ENCODE results near the gene UPK1A.

UPK1A gene

GRCh38 chr19:35666251-35666913 lies at the start of gene UPK1A:
Gene UPK1A, plus strand, starts transcription at chr19:35666517. Its CDS starts 296 bp downstream, at chr19:35666813.
- DNase-seq (ENCODE audit: low read depth), result no peak

GRCh38 chr19:35618857-35619256 lies 47.5 kb upstream of the UPK1A start:
- no peak for DNase-seq (ENCODE audit: low read depth)

DNA sequence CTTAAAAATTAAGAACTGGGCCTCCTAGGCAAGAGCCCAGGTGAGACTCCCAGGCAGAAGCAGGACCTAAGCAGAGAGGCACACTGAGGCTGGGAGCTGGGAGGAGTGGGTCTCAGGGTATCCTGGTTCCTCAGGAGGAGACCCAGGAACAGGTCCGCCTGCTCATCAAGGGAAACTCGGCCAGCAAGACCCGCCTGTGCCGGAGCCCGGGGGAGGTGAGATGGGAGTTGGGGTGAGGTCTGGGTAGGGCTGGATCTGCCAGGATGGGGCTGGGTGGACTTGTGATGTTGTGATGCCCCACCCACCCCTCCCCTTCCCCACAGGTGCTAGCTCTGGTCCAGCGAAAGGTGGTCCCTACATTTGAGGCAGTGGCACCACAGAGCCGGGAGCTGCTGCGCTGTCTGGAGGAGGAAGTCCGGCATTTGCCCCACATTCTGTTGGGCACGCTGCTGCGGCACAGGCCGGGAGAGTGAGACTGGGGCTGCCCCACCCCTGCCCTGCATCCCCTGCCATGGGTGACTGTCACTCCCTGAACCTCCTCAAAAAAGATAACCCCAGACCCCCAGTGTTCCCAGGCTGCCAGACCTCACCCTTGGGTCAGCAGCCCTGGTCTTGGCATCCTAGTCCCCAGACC lies 46.9 kb upstream of the UPK1A start:
- no peak for DNase-seq (ENCODE audit: low read depth)

DNA sequence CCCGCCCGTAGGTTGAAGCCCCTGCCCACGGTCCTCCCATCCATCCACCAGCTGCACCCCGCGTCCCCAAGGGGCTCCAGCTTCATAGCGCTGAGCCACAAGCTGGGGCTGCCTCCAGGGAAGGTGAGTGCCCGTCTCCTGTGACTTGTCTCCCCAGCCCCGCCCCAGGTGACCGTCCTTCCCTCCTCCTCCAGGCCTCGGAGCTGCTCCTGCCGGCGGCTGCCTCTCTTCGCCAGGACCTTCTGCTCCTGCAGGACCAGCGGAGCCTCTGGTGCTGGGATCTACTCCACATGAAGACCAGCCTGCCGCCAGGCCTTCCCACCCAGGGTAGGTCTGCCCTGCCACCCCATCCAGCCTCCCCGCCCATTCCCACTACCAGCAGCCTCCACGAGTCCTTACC lies 46.3 kb upstream of the UPK1A start:
- no peak for DNase-seq (ENCODE audit: low read depth)

GRCh38 chr19:35621708-35622107 lies 44.6 kb upstream of the UPK1A start:
- no peak for DNase-seq (ENCODE audit: low read depth)

- DNase-seq (ENCODE audit: low read depth), result no peak
Observed at GRCh38 chr19:35622750-35623149, 43.6 kb upstream of the UPK1A start.

- no peak for DNase-seq (ENCODE audit: low read depth)
Observed at GRCh38 chr19:35623327-35624010, 42.8 kb upstream of the UPK1A start.

- DNase-seq (ENCODE audit: low read depth), result no peak
Observed at GRCh38 chr19:35628264-35628564, 38.1 kb upstream of the UPK1A start.

DNA sequence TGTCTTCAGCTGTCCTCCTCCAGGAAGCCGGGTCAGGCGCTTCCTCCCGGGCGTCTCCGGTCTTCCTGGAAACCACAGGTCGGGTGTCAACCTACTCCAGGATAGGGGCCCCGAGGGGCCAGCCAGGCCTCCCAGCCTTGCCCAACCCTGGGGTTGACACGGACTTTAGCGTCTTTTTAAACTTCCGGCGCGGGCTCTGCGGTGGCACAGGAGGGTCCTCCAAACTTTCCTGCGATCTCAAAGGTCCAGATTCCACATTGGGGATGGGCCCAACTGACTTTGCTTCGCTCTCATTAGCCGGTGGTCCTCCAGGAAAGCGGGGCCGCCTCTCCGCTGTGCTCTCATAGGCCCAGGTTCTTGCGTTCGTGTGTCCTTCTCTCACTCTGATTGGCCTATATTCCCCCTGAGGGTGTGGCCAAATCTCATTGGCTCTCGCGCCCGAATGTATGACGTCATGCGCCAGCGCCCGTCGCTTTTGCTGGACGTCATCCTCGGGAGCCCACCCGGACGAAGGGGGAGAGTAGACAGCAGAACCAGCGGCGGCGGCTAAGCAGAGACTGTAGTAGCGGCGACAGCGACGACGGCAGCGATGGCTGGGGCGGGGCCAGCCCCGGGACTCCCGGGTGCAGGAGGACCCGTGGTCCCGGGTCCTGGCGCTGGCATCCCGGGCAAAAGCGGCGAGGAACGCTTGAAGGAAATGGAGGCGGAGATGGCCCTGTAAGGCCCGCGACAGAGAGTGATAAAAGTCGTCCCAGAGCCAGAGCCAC lies 37.6 kb upstream of the UPK1A start, which contains the start of gene RBM42:
RBM42 (plus strand) TSS at position 472 of the 767 bp plus-strand sequence; CDS start at position 590, 118 bp downstream.
- peak; percentile 96 for DNase-seq (ENCODE audit: low read depth)

DNA sequence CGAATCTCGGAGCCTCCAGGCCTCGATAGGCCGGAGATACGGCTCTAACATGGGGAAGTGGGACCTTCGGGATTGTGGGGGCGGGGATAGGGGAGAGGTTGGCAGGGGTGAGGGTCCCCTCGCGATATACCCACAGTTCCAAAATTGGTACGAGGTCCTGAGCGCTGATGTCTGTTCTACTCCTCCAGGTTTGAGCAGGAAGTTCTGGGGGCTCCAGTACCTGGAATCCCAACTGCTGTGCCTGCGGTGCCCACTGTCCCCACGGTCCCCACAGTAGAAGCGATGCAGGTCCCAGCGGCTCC lies 37.0 kb upstream of the UPK1A start:
- no peak for DNase-seq (ENCODE audit: low read depth)

DNA sequence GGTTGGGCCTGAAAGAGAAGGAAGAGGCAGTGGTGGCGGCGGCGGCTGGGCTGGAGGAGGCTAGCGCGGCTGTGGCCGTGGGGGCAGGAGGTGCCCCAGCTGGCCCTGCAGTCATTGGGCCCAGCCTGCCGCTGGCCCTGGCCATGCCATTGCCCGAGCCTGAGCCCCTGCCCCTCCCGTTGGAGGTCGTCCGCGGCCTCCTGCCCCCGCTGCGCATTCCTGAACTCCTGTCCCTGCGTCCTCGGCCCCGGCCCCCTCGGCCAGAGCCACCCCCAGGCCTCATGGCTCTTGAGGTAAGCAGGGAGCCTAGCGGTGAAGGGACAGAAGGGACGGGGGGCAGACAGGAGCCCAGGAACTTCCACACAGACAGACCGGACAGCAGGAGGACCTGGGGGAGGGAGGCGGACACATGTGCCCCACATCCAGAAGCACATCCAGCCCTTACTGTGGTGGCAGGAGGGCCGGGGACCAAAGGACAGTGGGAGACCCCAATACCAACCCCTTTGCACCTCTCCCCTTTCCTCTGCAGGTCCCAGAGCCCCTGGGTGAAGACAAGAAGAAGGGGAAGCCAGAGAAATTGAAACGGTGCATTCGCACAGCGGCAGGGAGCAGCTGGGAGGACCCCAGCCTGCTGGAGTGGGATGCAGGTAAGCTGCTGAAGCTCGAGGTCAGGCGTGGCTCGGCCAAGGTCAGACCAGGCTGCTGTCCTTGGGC lies 32.4 kb upstream of the UPK1A start:
- no peak for DNase-seq (ENCODE audit: low read depth)

- no peak for DNase-seq (ENCODE audit: low read depth)
Observed at GRCh38 chr19:35636651-35637050, 29.7 kb upstream of the UPK1A start.

- no peak for DNase-seq (ENCODE audit: low read depth)
Observed at GRCh38 chr19:35637165-35637564, 29.2 kb upstream of the UPK1A start.

DNA sequence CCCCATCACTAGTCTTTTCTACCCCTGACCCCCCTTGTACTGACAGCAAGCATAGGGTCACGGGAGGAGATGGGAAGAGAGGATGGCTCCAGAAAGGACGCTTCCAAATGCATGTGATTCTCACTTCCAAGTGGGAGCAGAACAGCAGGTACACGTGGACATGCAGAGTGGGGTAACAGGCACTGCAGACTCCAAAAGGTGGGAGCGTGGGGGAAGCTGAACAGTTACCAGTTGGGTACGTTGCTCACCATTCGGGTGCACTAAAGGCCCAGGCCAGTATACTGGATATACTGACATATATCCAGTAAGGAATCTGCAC lies 27.0 kb upstream of the UPK1A start:
- no peak for DNase-seq (ENCODE audit: low read depth)

DNA sequence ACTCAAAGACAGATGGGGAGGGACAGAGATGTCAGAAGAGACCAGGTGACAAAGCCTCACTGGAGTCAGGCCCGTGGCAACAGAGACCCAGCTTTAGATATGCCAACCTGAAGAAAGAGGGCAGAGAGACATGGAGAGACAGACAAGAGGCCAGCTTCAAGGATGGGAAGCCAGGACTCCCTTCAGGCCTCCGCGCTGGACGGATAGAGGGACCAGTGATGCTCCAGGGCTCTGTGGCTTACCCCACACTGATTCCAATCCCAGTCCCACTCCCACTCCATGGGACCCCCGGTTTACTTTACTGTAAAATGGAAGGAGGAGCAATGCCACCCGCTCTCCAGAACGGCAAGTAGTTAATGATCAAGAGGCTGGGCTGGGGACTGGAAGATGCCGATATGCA lies 26.5 kb upstream of the UPK1A start:
- no peak for DNase-seq (ENCODE audit: low read depth)

DNA sequence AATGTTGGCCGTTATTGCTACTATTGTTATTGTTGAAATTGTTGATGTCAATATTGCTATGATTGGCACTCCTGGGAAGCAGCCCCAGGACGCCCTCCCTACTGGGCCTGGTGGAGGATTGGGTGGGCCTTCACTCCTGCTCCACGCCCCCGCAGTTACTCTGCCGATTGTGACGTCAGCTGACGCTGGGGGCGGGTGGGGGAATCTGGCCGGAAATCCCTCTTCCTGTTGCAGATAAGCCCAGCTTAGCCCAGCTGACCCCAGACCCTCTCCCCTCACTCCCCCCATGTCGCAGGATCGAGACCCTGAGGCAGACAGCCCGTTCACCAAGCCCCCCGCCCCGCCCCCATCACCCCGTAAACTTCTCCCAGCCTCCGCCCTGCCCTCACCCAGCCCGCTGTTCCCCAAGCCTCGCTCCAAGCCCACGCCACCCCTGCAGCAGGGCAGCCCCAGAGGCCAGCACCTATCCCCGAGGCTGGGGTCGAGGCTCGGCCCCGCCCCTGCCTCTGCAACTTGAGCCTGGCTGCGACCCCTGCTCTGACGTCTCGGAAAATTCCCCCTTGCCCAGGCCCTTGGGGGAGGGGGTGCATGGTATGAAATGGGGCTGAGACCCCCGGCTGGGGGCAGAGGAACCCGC lies 24.7 kb upstream of the UPK1A start, which contains the start of gene ETV2:
ETV2 (plus strand) TSS at position 231 of the 637 bp plus-strand sequence. CDS start 716 bp downstream, outside the sequence.
- no peak for DNase-seq (ENCODE audit: low read depth)

- DNase-seq (ENCODE audit: low read depth), result no peak
Observed at GRCh38 chr19:35642312-35642711, 24.0 kb upstream of the UPK1A start.

DNA sequence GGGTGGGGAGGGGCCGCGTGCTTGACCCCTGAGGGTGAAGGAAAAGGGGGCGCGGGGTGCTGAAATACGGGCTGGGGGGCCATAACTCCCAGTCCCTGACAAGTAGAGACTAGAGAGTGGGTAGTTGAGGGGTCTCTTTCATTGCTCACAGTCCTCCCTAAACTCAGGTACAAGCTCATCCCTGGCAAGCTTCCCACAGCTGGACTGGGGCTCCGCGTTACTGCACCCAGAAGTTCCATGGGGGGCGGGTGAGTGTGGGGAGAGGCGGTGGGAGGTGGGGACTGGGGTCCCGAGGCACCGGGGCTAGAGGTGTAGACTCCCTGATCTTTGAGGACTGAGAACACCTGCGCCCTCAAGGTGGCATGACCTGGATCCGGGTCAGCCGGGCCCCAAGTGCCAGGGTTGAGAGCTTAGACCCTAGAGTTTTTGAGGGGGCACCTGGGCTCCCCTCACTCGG lies 23.5 kb upstream of the UPK1A start:
- DNase-seq (ENCODE audit: low read depth), result no peak

- DNase-seq (ENCODE audit: low read depth), result no peak
Observed at GRCh38 chr19:35643255-35644205, 22.8 kb upstream of the UPK1A start.

DNA sequence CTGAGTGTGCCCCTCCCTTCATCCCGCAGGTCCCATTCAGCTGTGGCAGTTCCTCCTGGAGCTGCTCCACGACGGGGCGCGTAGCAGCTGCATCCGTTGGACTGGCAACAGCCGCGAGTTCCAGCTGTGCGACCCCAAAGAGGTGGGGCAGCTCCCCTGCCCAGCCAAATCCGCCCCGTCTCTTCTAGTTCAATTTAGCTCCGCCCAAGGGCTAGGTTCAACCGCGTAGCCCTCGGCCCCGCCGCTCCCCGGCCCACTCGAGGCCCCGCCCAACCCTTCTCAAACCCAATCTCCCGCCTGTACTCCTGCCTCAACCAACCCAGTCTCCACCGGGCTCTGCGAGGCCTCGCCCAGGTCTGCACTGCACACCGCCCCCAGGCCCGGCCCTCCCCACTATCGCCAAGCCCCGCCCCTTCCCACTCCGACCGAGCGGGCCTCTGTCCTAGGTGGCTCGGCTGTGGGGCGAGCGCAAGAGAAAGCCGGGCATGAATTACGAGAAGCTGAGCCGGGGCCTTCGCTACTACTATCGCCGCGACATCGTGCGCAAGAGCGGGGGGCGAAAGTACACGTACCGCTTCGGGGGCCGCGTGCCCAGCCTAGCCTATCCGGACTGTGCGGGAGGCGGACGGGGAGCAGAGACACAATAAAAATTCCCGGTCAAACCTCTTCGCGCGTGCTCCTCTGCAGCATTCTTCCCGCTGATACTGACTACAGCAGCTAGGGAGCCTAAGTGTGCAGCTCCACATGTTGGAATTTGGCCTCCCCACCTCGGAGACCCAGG lies 21.9 kb upstream of the UPK1A start:
- peak; percentile 46 for DNase-seq (ENCODE audit: low read depth)

Data from GM04503 (cell line).